ENCODE results near the gene VPS50.
A peak's percentile ranks its signal among the peaks of the same experiment; 100 is the strongest.

Gene VPS50

GRCh38 chr7:93231799-93232672 lies at the start of gene VPS50:
Gene VPS50, plus strand, starts transcription at chr7:93232366. Its CDS starts 102 bp downstream, at chr7:93232468.
- peak; percentile 86 for DNase-seq

- no peak for DNase-seq
These were observed 46.7 kb upstream of the VPS50 start for GRCh38 chr7:93185303-93186027.

GRCh38 chr7:93188870-93189634 lies 43.1 kb upstream of the VPS50 start:
- DNase-seq, result no peak

GRCh38 chr7:93194386-93194785 lies 37.8 kb upstream of the VPS50 start:
- no peak for DNase-seq

- no peak for DNase-seq
These were observed 35.8 kb upstream of the VPS50 start for GRCh38 chr7:93196336-93196735.

GRCh38 chr7:93198472-93198871 lies 33.7 kb upstream of the VPS50 start:
- DNase-seq, result no peak

- no peak for DNase-seq
These were observed 29.4 kb upstream of the VPS50 start for GRCh38 chr7:93202594-93203250.

- DNase-seq, result no peak
These were observed 28.7 kb upstream of the VPS50 start for GRCh38 chr7:93203496-93203895.

- DNase-seq, result no peak
These were observed 27.1 kb upstream of the VPS50 start for GRCh38 chr7:93205046-93205445.

- no peak for DNase-seq
These were observed 20.8 kb upstream of the VPS50 start for GRCh38 chr7:93211228-93211818.

GRCh38 chr7:93212881-93213280 lies 19.3 kb upstream of the VPS50 start:
- DNase-seq, result no peak

GRCh38 chr7:93218997-93219827 lies 13.0 kb upstream of the VPS50 start:
- DNase-seq, result no peak

- DNase-seq, result no peak
These were observed 12.3 kb upstream of the VPS50 start for GRCh38 chr7:93219868-93220267.

GRCh38 chr7:93226310-93226709 lies 5.9 kb upstream of the VPS50 start, which contains the start of gene HEPACAM2:
Gene HEPACAM2, minus strand, starts transcription at chr7:93226469.
- no peak for DNase-seq

- no peak for DNase-seq
These were observed 3.9 kb upstream of the VPS50 start for GRCh38 chr7:93228302-93228701.

GRCh38 chr7:93231259-93231658 lies 907 bp upstream of the VPS50 start:
- no peak for DNase-seq

- DNase-seq, result no peak
These were observed 480 bp downstream of the VPS50 start for GRCh38 chr7:93232673-93233018.

GRCh38 chr7:93235541-93235940 lies 3.4 kb downstream of the VPS50 start:
- DNase-seq, result no peak

- DNase-seq, result no peak
These were observed 6.0 kb downstream of the VPS50 start for GRCh38 chr7:93238131-93238530.

GRCh38 chr7:93238748-93239147 lies 6.6 kb downstream of the VPS50 start:
- no peak for DNase-seq

GRCh38 chr7:93239824-93240223 lies 7.7 kb downstream of the VPS50 start:
- DNase-seq, result no peak

- no peak for DNase-seq
These were observed 9.9 kb downstream of the VPS50 start for GRCh38 chr7:93242106-93242505.
